Colon (tissue), 2 donors: ENCODE measurements around the gene CD8B.
"Not testable (repeated sequence)": the region's sequence is repeated elsewhere in the genome, so short reads cannot be mapped to it uniquely, and the experiment has no call there.

Source experiments
- FAIRE-seq: peaks from 2 replicates; lab custom pipeline; 2012; peaks lifted over from hg19 to GRCh38; lab: Jason Lieb, UNC
- donor health status: control.
- donor health status: control.

The CD8B gene

DNA sequence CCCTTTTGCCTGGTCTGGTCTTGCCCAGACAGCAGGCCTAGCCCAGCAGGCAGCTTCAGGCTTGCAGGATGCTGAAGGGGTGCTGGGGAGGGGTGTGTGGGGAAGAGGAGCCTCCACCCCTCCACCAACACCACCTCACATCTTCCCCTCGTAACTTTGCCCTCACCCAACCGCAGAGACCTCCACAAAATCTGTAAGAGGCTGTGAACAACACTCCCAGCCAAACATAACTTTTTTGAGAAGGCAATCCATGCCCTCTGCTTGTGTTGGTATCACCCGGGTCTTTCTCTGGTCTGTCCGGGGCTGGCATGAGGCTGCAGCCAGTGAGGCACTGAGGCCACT lies 26.2 kb downstream of the CD8B start:
- not testable (repeated sequence) for FAIRE-seq

DNA sequence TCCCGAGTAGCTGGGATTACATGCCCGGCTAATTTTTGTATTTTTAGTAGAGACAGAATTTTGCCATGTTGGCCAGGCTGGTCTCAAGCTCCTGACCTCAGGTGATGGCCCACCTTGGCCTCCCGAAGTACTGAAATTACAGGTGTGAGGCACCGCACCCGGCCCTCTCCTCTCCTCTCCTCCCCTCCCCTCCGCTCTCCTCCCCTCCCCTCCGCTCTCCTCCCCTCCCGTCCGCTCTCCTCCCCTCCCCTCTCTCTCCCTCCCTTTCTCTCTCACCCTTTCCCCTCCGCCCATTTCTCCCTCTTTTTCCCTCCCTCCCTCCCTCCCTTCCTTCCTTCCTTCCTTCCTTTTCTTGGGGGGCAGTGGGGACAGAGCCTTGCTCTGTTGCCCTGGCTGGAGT lies 28.4 kb downstream of the CD8B start:
- no peak for FAIRE-seq

DNA sequence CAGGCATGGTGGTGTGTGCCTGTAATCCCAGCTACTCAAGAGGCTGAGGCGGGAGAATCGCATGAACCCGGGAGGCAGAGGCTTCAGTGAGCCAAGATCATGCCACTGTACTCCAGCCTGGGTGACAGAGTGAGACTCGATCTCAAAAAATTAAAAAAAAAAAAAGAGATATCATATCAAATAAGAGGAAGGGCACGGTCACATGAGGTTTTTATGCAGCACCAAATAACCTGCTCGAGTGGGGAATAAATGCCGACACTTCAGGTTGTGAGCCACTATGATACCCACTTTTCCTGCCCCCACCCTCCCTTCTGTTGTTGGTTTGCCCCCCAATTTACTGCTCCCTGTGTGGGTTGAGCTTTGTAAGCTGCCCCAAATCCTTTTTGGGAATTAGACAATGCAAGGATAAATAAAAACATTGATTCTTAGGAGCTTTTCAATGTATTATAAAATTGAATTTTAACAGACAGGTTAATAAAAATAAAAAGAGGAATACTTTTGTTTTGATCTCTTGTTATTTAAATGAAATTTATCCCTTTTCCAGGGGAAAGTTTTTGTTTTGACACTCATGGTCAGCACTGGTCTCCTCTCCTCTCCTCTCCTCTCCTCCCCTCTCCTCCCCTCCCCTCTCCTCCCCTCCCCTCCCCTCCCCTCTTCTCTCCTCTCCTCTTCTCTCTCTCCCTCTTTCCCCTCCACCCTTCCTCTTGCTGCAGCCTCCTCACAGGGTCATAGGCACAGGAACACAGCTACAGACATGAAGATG lies 29.2 kb downstream of the CD8B start:
- FAIRE-seq = no peak

DNA sequence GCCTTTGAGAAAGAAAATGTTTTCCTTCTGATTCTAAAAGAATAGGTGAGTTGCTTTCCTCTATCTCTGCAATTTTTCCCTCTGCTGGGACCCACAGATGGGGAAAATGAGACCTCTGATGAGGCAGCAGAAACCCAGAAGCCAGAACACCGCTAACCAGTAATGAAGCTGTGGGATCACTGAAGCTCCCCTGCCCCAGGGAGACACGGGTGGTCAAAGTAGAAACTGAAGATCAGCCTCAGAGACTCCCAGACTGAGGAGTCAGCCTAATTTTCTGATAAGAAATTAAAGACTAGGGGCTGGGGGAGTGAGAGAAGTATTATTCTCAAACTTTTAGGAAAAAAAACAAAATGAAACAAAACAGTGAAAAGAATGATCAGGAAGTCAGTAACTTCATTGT lies 30.1 kb downstream of the CD8B start:
- FAIRE-seq = no peak

DNA sequence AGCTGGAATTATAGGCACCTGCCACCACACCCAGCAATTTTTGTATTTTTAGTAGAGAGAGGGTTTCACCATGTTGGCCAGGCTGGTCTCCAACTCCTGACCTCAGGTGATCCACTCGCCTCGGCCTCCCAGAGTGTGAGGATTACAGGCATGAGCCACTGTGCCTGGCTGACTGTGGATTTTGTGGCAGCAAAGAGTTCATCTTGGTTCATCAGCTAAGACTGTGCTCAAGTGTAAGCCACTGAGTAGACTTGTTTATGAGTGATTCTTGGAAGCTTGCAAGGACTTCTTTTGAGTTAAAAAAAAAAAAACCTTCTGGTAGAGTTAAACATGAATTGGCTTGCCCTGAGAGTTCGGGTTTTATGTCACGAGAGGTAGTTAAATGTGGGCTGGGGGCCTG lies 34.7 kb downstream of the CD8B start:
- FAIRE-seq = no peak

DNA sequence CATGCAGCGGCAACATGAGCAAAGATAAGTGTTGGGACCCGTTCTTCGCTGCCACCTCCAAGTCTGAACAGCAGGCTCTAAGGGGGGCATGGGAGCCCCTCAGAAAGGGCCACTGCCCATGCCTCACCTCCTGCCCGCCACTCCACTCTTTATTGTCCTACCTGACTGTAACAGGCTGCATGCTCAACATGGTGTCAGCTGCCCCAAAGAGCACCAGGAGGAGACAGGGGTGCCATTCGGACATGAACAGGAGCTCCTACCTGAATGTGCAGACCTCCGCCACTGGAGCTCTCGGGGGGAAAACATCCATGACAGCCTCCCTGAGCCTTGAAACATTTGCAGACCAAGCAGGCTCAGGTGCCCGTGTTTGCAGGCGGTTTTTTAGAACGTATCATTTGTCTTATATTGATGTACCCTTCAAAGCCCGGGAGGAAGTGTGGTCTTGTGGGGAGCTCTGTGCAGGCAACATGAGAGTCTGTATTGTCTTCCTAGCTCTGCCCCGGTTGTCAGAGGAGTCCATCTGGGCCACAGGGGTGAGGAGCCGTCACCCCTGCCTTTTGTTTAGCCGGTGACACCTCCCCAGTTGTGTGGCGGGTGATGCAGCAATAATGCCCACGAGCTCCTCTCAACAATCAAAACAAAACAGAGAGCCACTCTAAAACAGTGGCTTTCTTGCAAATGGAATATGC lies 35.8 kb downstream of the CD8B start:
- no peak for FAIRE-seq

DNA sequence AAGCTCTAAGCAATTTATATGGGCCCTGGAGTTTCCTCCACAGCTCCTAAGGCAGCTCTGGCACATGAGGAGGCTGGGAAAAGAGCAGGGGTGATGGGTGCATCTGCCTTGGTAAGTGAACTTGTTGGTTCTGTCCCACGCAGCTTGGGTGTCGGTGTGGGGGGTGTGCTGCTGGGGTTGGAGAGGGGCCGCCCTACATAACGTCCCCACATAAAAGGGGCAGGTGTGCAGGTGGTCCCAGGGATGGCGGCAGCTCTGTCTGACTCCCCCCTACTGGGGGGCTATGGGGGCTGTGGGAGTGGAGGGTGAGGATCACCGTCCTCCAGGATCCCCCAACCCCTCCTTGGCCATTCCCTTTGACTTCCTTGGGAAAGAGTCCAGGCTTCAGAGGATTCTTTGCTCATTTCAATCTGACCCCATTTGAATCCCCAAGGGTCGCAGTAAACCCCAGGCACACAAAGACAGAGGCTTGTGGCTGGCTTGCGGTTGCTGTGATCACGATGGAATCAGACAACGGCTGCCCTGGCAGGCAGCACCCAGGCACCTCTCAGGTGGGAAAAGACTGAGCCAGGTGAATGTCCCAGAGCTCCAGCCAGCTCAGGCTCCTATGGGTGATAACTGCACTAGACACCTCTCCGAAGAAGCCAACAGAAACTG lies 36.5 kb downstream of the CD8B start:
- FAIRE-seq = no peak

DNA sequence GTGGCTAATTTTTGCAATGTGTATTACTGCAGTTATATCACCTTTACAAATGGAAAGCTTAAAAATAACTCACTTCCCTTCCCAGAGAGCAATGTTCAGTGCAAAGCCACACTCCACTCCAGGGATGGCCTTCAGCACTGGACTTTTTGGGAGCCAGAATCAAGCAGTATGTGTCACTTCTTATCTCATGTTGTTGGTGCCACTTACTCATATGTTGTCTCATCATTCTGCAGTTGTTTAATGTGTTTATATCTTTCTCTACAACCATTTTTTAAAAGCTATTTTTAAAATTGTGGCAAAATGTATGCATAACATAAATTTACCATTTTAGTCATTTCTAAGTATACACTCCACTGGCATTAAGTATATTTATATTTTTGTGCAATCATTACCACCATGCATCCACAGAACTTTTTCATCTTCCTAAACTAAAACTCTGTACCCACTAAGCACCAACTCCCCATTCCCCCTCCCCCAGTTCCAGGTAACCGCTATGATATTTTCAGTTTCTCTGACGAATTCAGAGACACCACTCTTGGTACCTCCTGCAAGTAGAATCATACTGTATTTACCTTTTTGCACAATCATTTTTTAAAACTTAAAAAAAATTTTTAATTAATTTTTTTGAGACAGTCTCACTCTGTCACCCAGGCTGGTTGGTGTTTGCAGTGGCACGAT lies 38.9 kb downstream of the CD8B start:
- no peak for FAIRE-seq

DNA sequence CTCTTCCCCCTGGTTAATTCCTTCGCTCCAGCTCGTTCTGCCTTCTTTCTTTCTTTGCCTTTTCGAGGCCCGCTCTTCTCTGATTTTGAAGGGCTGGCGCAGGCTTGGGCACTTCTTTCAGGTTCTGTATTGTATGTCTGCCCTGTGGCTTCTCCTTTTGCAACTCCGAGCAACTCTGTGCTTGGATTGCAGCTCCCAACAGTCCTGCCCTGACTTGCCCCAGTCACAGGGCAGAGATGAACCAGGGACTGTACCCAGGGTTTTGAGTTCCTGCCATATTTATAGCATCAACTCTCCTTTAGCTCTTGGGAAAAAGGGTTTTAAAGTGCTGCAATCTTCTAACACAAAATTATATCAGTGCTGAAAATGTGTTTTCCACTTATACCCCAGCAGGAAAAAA lies 39.8 kb downstream of the CD8B start:
- no peak for FAIRE-seq

DNA sequence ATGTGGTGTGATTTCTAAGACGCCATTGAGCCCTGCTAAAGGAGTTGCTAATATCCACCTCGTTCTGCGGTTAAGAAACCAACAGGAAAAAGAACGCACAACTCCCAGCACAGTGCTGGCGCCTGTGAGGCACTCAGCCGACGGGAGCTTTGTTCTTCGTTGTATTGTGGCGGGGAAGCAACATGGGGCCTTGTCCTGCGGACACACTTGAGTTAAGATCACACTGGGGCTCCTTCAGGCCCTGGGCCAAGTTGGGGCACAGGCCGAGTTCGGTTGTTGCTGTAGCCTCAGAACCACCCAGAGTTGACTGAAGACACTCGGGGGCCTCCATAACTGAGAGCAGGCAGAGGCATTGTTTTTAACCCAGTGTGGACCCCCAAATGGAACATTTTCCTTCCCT lies 40.4 kb downstream of the CD8B start:
- FAIRE-seq = no peak

DNA sequence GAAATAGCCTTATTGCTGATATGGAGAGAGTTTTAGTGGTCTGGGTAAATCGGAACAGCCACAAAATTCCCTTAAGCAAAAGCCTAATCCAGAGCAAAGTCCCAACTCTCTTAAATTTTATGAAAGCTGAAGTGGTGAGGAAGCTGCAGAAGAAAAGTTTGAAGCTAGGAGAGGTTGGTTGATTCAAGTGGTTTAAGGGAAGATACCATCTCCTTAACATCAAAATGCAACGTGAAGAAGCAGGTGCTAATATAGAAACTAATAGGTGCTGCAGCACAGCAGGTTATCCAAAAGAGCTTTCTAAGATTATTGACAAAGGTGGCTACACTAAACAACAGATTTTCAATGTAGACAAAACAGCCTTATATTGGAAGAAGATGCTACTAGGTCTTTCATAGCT lies 42.7 kb downstream of the CD8B start:
- FAIRE-seq = no peak

DNA sequence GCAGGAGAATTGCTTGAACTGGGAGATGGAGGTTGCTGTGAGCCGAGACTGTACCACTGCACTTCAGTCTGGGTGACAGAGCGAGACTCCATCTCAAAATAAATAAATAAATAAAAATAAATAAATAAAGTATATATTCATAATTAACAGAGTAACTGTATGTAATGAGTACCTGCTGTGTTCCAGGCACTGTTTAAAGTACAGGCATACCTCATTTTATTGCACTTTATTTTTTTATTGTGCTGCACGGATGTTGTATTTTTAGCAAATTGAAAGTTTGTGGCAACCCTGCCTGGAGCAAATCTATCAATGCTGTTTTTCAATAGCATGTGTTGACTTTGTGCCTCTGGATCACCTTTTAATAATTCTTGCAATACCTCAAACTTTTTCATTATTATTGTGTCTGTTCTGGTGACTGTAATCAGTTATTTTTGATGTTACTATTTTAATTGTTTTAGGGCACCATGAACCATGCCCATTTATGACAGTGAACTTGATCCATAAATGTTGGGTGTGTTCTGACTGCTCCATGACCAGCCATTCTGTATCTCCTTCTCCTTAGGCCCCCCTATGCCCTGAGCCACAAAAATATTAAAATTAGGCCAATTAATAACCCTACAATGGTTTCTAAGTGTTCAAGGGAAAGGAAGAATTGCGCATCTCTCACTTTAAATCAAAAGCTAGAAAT lies 43.4 kb downstream of the CD8B start:
- FAIRE-seq = no peak

DNA sequence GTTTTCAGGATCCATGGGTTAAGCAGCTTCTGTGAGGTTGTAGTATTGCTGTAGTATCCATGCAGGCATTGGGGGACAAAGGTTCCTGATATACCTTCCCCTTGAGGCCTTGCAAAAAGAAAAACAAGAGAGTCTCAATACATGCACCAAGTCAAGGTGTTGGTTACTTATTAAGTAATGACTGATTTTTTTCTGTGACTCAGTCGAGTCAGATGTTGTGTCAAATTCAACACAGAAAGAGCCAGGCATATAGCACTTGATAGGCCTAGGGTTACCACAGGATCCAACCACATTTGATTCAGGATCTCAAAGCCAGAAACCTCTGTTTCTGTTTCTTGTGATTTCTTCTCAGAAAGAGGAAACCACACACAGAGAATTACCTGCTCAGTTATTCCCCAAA lies 46.1 kb downstream of the CD8B start:
- no peak for FAIRE-seq

DNA sequence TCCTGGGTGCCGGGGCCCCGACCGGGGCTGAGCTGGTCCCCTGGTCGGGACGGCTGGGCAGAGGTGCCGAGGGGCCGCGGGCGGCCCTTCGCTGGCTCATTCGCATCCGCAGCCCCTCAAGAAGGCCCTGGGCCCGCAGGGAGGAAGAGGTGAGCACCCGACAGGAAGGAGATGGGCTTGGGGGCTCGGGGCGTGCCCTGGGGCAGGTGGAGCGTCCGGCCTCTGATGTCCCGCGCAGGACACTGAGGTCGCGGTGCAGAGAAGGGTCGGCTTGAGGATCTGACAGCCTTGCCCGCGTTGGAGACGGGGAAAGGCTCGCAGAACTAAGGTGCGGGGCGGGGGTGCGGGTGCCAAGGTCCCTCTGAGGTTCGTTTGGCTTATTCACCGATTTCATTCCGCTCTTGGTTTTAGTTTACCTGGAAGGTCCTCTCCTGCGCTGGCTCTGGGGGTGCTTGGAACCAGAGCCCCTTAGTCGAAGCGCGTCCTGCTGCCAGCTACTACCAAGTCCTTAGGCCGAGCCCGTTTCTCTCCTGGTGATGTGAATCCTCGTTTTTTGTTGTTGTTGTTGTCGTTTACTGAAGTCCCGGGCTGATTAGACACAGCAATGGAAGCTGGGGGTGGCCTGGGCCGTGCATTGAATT lies 52.1 kb downstream of the CD8B start:
- FAIRE-seq = no peak

DNA sequence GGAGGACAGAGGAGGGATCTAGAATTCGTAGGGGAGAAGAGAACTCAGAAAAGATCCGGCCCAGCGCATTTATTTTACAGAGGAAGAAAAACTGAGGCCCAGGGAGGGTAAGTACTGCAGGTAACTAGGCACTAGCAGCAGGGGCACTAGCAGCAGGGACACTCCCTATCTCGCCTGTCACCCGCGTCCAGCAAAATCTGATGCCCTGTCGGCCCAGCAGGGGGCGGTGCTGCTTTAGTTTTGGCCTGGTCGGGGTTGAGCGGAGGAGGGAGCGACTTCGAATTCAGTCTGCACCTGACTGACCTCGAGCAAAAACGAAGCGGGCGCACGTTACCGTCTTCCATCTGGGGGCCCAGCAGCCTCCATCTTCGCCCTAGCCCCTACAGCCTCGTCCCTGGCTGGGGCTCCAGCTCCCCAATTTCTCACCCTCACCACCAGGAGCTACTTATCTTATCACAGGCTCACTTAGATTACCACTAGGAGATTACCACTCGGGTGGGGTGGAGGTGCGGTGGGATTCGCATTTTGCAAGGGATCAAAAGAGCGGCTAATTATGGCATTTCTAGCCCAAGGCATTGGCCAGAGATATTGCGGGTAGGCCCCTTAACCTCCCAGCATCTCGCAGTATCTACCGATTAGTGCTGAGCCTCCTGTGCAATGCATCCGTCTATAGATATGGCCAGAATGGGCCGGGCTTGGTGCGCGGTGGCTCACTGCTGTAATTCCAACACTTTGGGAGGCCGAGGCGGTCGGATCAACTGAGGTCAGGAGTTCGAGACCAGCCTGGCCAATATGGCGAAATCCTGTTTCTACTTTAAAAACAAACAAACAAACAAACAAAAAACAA lies 53.1 kb downstream of the CD8B start:
- no peak for FAIRE-seq

DNA sequence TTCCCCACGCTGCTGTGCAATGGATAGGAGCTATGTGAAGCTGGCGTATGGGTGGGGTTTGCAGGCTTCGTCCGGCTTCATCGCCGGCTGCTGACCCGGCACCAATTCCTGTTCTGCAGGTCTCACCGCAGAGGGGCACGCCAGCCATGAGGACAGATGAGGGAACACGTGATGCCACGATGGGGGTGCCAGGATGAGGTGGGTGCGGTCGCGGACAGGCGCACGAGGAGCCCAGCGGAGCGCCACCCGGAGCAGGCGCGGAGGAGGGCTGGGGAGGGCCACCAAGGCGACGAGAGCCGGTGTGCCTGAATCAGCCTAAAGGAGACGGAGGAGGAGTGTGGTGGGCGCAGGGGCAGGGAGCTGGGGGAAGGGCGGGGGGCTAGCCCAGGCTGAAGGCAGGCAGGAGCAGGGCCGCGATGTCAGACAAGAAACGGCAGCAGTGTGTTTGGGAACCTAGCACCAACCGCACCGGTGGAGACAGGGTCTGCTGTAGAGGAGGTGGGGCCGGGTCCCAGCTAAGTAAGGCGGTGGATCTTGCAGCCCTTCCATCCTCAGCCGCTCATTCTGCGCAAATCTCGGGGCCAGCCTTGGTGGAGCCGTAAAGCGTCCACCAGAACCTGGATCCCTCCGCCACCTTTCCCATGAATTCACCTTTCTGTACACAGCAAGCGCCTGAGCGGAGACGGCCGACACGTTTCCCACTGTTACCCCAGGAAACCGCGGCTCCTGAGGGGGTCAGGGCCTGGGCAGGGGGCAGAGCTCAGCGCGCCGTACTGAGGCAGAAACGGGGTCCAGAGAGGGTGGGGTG lies 54.0 kb downstream of the CD8B start:
- FAIRE-seq = no peak

DNA sequence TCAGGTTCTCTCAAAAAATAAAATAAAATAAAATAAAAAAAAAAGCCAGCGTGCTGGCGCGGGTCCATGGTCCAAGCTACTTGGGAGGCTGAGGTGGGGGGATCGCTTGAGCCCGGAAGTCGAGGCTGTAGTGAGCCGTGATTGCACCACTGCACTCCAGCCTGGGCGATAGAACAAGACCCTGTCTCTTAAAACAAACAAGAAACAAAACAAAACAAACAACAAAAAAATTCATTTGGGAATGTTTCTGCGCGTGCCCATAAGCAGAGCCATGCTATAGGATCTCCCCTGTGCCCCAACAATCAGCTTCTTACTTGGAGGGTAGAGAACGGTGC lies 54.6 kb downstream of the CD8B start:
- FAIRE-seq = no peak

DNA sequence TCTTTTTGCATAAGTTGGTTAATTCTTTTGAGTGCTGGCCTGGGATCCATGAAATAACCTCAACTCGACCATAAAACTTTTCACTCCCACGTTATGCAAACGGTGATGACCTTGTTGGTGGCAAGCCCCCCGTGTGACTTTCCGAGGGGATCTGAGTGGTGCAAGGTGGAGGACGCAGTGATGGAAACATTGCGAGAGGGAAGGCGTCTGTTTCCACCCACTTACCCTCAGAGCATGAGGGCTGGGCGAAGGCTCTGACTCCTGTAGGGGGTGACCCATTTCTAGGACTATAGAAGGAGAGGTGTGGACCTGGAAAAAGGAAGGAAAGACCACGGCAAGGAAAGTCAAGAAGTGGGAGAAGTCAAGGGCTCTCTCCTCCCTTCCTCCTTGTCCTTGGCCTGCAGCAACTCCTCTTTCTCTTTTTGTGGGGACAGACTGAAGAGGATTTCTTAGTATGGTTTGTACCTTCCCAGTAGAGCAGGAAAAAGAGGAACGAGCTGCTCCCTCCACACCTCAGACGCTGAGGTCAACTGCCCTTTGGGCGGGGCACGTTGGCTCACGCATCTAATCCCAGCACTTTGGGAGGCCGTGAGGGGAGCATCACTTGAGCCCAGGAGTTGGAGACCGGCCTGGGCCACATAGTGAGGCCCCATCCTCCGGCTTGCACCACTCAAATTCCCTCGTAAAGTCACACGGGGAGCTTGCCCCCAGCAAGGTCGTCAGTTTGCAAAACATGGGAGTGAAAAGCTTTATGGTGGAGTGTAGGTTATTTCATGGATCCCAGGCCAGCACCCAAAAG lies 55.4 kb downstream of the CD8B start:
- no peak for FAIRE-seq

DNA sequence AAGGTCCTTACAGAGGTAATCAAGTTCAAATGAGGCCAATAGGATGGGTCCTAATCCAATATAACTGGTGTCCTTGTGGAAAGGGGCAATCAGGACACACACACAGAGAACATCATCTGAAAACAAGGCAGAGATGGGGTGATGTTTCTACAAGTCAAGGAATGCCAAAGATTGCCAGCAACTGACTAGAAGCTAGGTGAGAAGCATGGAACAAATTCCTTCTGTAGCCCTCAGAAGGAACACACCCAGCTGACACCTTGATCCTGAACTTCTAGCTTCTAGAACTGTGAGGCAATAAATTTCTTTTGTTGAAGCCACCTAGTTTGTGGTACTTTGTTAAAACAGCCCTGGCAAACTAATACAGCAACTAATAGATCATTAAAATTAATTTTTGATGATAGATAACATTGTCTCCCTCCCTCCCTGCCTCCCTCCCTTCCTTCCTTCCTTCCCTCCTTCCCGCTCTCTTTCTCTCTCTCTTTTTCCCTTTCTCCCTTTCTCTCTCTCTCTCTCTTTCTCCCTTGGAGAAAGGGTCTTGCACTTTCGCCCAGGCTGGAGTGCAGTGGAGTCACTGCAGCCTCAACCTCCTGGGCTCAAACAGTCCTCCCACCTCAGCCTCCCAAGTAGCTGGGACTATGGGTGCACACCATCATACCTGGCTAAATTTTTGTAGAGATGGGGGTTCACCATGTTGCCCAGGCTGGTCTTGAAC lies 60.7 kb downstream of the CD8B start:
- no peak for FAIRE-seq
